ENCODE results near the gene VPS13A. TPM values are rescaled to one million over a fixed set of nuclear protein-coding genes. Genes with fewer than 3 reads are reported as not detected.

VPS13A gene
- total and polyA plus RNA-seq, 2 of the 13 experiments (the other 11 are each of a cell fraction or from before 2014, with no cell fraction given): 20.4 to 20.7 TPM

DNA sequence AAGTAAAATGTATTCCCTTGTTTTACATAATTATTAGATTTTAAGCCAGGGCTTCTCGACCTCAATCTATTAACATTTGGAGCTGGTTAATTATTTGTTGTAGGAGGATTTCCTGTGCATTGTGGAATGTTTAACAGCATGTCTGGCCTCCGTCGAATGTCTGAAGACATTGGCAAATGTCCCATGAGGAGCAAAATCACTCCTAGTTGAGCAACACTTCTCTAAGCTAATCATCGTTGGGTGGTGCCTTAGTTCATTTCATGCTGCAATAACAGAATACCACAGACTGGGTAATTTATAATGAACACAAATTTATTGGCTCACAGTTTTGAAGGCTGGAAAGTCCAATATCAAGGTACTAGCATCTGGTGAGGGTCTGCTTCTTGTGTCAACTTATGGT is 13.4 kb upstream of the VPS13A start (continued):
- TF ChIP-seq ZNF646 (CRISPR knock-in tag; IDR thresholded peaks at IDR 0.05): no peak
- TF ChIP-seq, protein P1, sequence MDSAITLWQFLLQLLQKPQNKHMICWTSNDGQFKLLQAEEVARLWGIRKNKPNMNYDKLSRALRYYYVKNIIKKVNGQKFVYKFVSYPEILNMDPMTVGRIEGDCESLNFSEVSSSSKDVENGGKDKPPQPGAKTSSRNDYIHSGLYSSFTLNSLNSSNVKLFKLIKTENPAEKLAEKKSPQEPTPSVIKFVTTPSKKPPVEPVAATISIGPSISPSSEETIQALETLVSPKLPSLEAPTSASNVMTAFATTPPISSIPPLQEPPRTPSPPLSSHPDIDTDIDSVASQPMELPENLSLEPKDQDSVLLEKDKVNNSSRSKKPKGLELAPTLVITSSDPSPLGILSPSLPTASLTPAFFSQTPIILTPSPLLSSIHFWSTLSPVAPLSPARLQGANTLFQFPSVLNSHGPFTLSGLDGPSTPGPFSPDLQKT (CRISPR knock-in tag; IDR thresholded peaks at IDR 0.05; ENCODE audit: borderline replicate concordance): no peak
- no peak for TF ChIP-seq POLR2A (IDR thresholded peaks at IDR 0.05; ENCODE audit: insufficient read depth in 1 of 2, low read depth in 2 of 2, low read length in 2 of 2)
- no peak for TF ChIP-seq SALL2 (CRISPR knock-in tag; IDR thresholded peaks at IDR 0.05)

DNA sequence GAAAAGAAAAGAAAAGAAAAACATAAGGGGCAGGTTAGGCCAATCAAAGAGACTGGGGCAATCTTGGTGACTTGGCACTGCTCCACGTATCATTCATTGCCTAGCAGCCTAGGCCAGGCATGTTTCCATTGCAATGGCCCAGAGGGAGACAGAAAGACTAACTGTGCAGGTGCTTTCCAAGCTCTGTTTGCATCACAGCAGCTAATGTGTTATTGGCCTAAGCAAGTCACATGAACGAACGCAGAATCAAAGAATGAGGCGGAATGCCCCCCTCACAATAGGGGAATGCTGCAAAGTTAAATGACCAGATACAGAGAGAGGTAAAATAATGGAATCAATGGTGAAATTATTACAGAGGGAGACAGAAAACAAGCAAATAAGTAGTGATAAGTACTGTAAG is 11.1 kb upstream of the VPS13A start:
- no TSS peak for BruUV-seq (replicated peaks)
- peaks cover 18% of the 10 kb centered on the region for H3K4me1 ChIP-seq (ENCODE audit: insufficient read depth, low read length)
- no peak for FAIRE-seq
- in situ Hi-C loops (cut with HindIII; ENCODE audit: extremely low pct_ligation_motif_present, low pct_unique_long_range_greater_than_20kb): loop anchor here (25.0 kb wide), 1 partner anchor 354 kb away; no protein-coding TSS in a partner anchor
- no peaks in the 10 kb centered on the region for H3K36me3 ChIP-seq (replicated peaks in 1 of 2; ENCODE audit: control insufficient read depth in 1 of 2, insufficient read depth in 2 of 2, low read length in 2 of 2)
- no peak overlapping the region for H3K4me2 ChIP-seq (ENCODE audit: low read depth, low read length)
- H3K27ac ChIP-seq (ENCODE audit: extremely low read length, insufficient read depth, low read length): no peak overlapping the region
- no peak overlapping the region for H3K4me3 ChIP-seq (replicated peaks in 1 of 3; ENCODE audit: insufficient read depth in 1 of 3, low read depth in 2 of 3, low read length in 3 of 3)
- 29% methylated on average over 4 of the region's 4 CpGs for WGBS (ENCODE audit: low lambda C conversion rate)
- intact Hi-C loops (cut with micrococcal nuclease; ENCODE audit: unreplicated experiment): no loop called here
- ATAC-seq: no peak
- H3K9ac ChIP-seq (ENCODE audit: insufficient read depth, low read depth, low read length): no peak overlapping the region
- no peaks in the 10 kb centered on the region for H3K27me3 ChIP-seq (ENCODE audit: control insufficient read depth in 1 of 2, insufficient read depth in 2 of 2, low read length in 2 of 2)
- no peaks in the 10 kb centered on the region for H4K20me1 ChIP-seq (ENCODE audit: insufficient read depth, low read length)
- ChIA-PET POLR2A (no interaction called here), CTCF (ENCODE audit: low intra/inter-chr PET ratio, low total read pairs) (no interaction called here)
- H3K9me3 ChIP-seq (ENCODE audit: low read length): no peaks in the 10 kb centered on the region
- no peaks in the 10 kb centered on the region for H3K79me2 ChIP-seq (ENCODE audit: insufficient read depth, low read length)
- H2AFZ ChIP-seq (ENCODE audit: low read length): no peak overlapping the region
- no peak for DNase-seq (ENCODE audit: low spot score)
- TF ChIP-seq, protein P2, sequence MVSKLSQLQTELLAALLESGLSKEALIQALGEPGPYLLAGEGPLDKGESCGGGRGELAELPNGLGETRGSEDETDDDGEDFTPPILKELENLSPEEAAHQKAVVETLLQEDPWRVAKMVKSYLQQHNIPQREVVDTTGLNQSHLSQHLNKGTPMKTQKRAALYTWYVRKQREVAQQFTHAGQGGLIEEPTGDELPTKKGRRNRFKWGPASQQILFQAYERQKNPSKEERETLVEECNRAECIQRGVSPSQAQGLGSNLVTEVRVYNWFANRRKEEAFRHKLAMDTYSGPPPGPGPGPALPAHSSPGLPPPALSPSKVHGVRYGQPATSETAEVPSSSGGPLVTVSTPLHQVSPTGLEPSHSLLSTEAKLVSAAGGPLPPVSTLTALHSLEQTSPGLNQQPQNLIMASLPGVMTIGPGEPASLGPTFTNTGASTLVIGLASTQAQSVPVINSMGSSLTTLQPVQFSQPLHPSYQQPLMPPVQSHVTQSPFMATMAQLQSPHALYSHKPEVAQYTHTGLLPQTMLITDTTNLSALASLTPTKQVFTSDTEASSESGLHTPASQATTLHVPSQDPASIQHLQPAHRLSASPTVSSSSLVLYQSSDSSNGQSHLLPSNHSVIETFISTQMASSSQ (IDR thresholded peaks at IDR 0.05; ENCODE audit: low read depth): no peak
- TF ChIP-seq, protein P2 (CRISPR knock-in tag; IDR thresholded peaks at IDR 0.05; ENCODE audit: borderline replicate concordance): no peak
- TF ChIP-seq SKI (IDR thresholded peaks at IDR 0.05; ENCODE audit: partially characterized antibody) (no peak), E2F5 (CRISPR knock-in tag; conservative IDR thresholded peaks at IDR 0.05) (no peak), TRIM22 (IDR thresholded peaks at IDR 0.05) (no peak)

All from HepG2 (cell line).